IMR-90 (cell line): Measurements from ENCODE around the gene PTPRCAP. TPM values are rescaled to one million over a fixed set of nuclear protein-coding genes. Genes with fewer than 3 reads are reported as not detected.

ENCODE experiments used
- ATAC-seq: fragments of 200-7000 bp; cut with Tn5 transposase; 2 replicates; pipeline ENCODE4 v1.9.1; 2020; ENCODE audit warnings: low read depth, mild to moderate bottlenecking, moderate library complexity
- BruUV-seq: library from RNA; stranded (reverse); fragments of 400-500 nt; replicated peaks from 2 replicates; lab custom pipeline; 2021; lab: Mats Ljungman, UMichigan
- CTCF ChIA-PET: fragments of 300-600 bp; formaldehyde crosslinking; extraction: SDS; loops from one replicate; lab custom pipeline; 2021; ENCODE audit warnings: antibody characterized with exemption; lab: Yijun Ruan, JAX
- POLR2A ChIA-PET: fragments of 300-600 bp; sonication (Branson Sonifier 250); formaldehyde crosslinking; loops from one replicate; lab custom pipeline; 2022; ENCODE audit warnings: antibody characterized with exemption; ENCODE audit not compliant: unreplicated experiment; lab: Charles Lee
- DNase-seq: peaks from one replicate; pipeline ENCODE4 v3.0.0; 2013
- H2AFZ ChIP-seq: replicated peaks from 2 replicates; pipeline ENCODE3; 2013; ENCODE audit warnings: low read length, mild to moderate bottlenecking; ENCODE audit not compliant: poor library complexity
- H2AK5ac ChIP-seq: 2 replicates; pipeline ENCODE4 v1.6.1; 2013; ENCODE audit warnings: low read depth, low read length, inconsistent platforms
- H2AK9ac ChIP-seq: replicated peaks from 2 replicates; pipeline ENCODE3; 2013; ENCODE audit warnings: mild to moderate bottlenecking, low read depth, low read length, moderate library complexity; ENCODE audit not compliant: poor library complexity
- H2BK120ac ChIP-seq: 2 replicates; pipeline ENCODE4 v1.6.1; 2013; ENCODE audit warnings: low read depth, low read length, inconsistent platforms
- H2BK15ac ChIP-seq: 3 replicates; pipeline ENCODE4 v1.6.1; 2013; ENCODE audit warnings: low read depth, low read length, inconsistent platforms
- H2BK20ac ChIP-seq: 2 replicates; pipeline ENCODE4 v1.6.1; 2013; ENCODE audit warnings: low read depth, mild to moderate bottlenecking, inconsistent platforms, low read length, moderate library complexity
- H2BK5ac ChIP-seq: 2 replicates; pipeline ENCODE4 v1.6.1; 2013; ENCODE audit warnings: mild to moderate bottlenecking, low read depth, low read length, inconsistent platforms; ENCODE audit not compliant: poor library complexity, severe bottlenecking
- H3K14ac ChIP-seq: replicated peaks from 2 replicates; pipeline ENCODE4 v1.6.1; 2013; ENCODE audit warnings: low read depth, low read length, inconsistent platforms
- H3K18ac ChIP-seq: 2 replicates; pipeline ENCODE4 v1.6.1; 2013; ENCODE audit warnings: low read depth, low read length, control low read depth
- H3K23ac ChIP-seq: 2 replicates; pipeline ENCODE4 v1.6.1; 2013; ENCODE audit warnings: low read depth, low read length, inconsistent platforms
- H3K27ac ChIP-seq: 2 replicates; pipeline ENCODE4 v1.5.1; 2013; ENCODE audit warnings: mild to moderate bottlenecking, control low read depth, low read length; ENCODE audit not compliant: insufficient read depth
- H3K27me3 ChIP-seq: 2 replicates; pipeline ENCODE4 v1.6.1; 2013; ENCODE audit warnings: low read length; ENCODE audit not compliant: control insufficient read depth, insufficient read depth
- H3K36me3 ChIP-seq: 2 replicates; pipeline ENCODE4 v1.6.1; 2013; ENCODE audit warnings: low read length, mixed read lengths; ENCODE audit not compliant: control insufficient read depth, insufficient read depth
- H3K4ac ChIP-seq: 2 replicates; pipeline ENCODE4 v1.6.1; 2013; ENCODE audit warnings: low read depth, low read length, inconsistent platforms
- H3K4me1 ChIP-seq: 2 replicates; pipeline ENCODE4 v1.6.1; 2013; ENCODE audit warnings: low read length, mixed read lengths; ENCODE audit not compliant: control insufficient read depth, insufficient read depth
- H3K4me2 ChIP-seq: 2 replicates; pipeline ENCODE4 v1.6.1; 2013; ENCODE audit warnings: low read depth, mild to moderate bottlenecking, control low read depth, low read length, moderate library complexity
- H3K4me3 ChIP-seq: 2 replicates; pipeline ENCODE4 v1.5.1; 2013; ENCODE audit warnings: low read depth, mild to moderate bottlenecking, control low read depth, low read length, moderate library complexity; ENCODE audit not compliant: insufficient read depth
- H3K56ac ChIP-seq: 2 replicates; pipeline ENCODE4 v1.6.1; 2013; ENCODE audit warnings: low read length, inconsistent platforms; ENCODE audit not compliant: insufficient read depth; ENCODE audit errors: extremely low read depth
- H3K79me1 ChIP-seq, 2 experiments: 2 replicates each; pipeline ENCODE4 v1.6.1; 2013; ENCODE audit warnings: low read length in 2 of 2, inconsistent platforms in 1 of 2, low read depth in 1 of 2
- H3K9ac ChIP-seq: 2 replicates; pipeline ENCODE4 v1.6.1; 2013; ENCODE audit warnings: low read depth, low read length, control low read depth
- H3K9me1 ChIP-seq: 2 replicates; pipeline ENCODE4 v1.6.1; 2013; ENCODE audit warnings: low read length, inconsistent platforms; ENCODE audit not compliant: insufficient read depth
- H3K9me3 ChIP-seq: 2 replicates; pipeline ENCODE4 v1.6.1; 2013; ENCODE audit warnings: low read length; ENCODE audit not compliant: control insufficient read depth, insufficient read depth
- H4K20me1 ChIP-seq: 2 replicates; pipeline ENCODE4 v1.6.1; 2013; ENCODE audit warnings: low read length, inconsistent platforms; ENCODE audit not compliant: insufficient read depth
- H4K5ac ChIP-seq: 2 replicates; pipeline ENCODE4 v1.6.1; 2013; ENCODE audit warnings: mild to moderate bottlenecking, low read depth, low read length, control low read depth
- H4K8ac ChIP-seq, 2 experiments: 2 replicates each; pipeline ENCODE4 v1.6.1; 2013; ENCODE audit warnings: low read depth in 2 of 2, low read length in 2 of 2, control low read depth in 1 of 2, inconsistent platforms in 1 of 2
- H4K91ac ChIP-seq: 2 replicates; pipeline ENCODE4 v1.6.1; 2013; ENCODE audit warnings: low read depth, low read length, inconsistent platforms; ENCODE audit not compliant: insufficient read depth
- BHLHE40 ChIP-seq: fragments of 150-350 bp; IDR thresholded peaks from 2 replicates; pipeline ENCODE4 v1.6.1; 2016; ENCODE audit warnings: mild to moderate bottlenecking, low read depth, low read length
- CEBPB ChIP-seq: IDR thresholded peaks from 2 replicates; pipeline ENCODE4 v1.6.1; 2012; ENCODE audit warnings: low read depth, low read length, improper control_type of control experiment
- CHD1 ChIP-seq: IDR thresholded peaks from 2 replicates; pipeline ENCODE4 v1.6.1; 2012; ENCODE audit warnings: low read depth, low read length, improper control_type of control experiment
- CTCF ChIP-seq: conservative IDR thresholded peaks from 2 replicates; pipeline ENCODE4 v1.5.1; 2012; ENCODE audit warnings: mild to moderate bottlenecking, low read depth, low read length, improper control_type of control experiment
- ELK1 ChIP-seq: fragments of 150-350 bp; IDR thresholded peaks from 2 replicates; pipeline ENCODE4 v1.6.1; 2016; ENCODE audit warnings: low read depth, mild to moderate bottlenecking, low read length, moderate library complexity, borderline replicate concordance
- FOS ChIP-seq: fragments of 150-350 bp; IDR thresholded peaks from 2 replicates; pipeline ENCODE4 v1.6.1; 2016; ENCODE audit warnings: low read depth, low read length
- MAFK ChIP-seq: IDR thresholded peaks from 2 replicates; pipeline ENCODE4 v1.6.1; 2012; ENCODE audit warnings: low read depth, low read length, improper control_type of control experiment
- MAZ ChIP-seq: IDR thresholded peaks from 2 replicates; pipeline ENCODE4 v1.6.1; 2012; ENCODE audit warnings: low read depth, mild to moderate bottlenecking, low read length, improper control_type of control experiment, moderate library complexity, borderline replicate concordance
- MXI1 ChIP-seq: IDR thresholded peaks from 2 replicates; pipeline ENCODE4 v1.6.1; 2012; ENCODE audit warnings: low read depth, mild to moderate bottlenecking, low read length, moderate library complexity, borderline replicate concordance
- NFE2L2 ChIP-seq: fragments of 150-350 bp; IDR thresholded peaks from 2 replicates; pipeline ENCODE4 v1.6.1; 2016; ENCODE audit warnings: low read depth, mild to moderate bottlenecking, low read length
- POLR2A ChIP-seq: IDR thresholded peaks from 2 replicates; pipeline ENCODE4 v1.6.1; 2012; ENCODE audit warnings: mild to moderate bottlenecking, low read depth, low read length
- RAD21 ChIP-seq: IDR thresholded peaks from 2 replicates; pipeline ENCODE4 v1.6.1; 2012; ENCODE audit warnings: low read length, improper control_type of control experiment
- RCOR1 ChIP-seq: IDR thresholded peaks from 2 replicates; pipeline ENCODE4 v1.6.1; 2012; ENCODE audit warnings: mild to moderate bottlenecking, low read length, improper control_type of control experiment; ENCODE audit not compliant: insufficient replicate concordance
- RFX5 ChIP-seq: IDR thresholded peaks from 2 replicates; pipeline ENCODE4 v1.8.0; 2012; ENCODE audit warnings: low read depth, mild to moderate bottlenecking, low read length, moderate library complexity
- SMC3 ChIP-seq: fragments of 150-350 bp; IDR thresholded peaks from 2 replicates; pipeline ENCODE4 v1.6.1; 2016; ENCODE audit warnings: low read depth, mild to moderate bottlenecking, antibody characterized with exemption, low read length, moderate library complexity
- USF2 ChIP-seq: fragments of 150-350 bp; IDR thresholded peaks from 2 replicates; pipeline ENCODE4 v1.6.1; 2017; ENCODE audit warnings: mild to moderate bottlenecking, antibody characterized with exemption, low read length, low read depth
- WGBS, 2 experiments: methylation state at CpG; one replicate each; pipeline versions ENCODE4 v1.1.5 to v1.1.7; 2013; ENCODE audit warnings: missing lambda C conversion rate in 2 of 2; ENCODE audit not compliant: insufficient read length in 1 of 2; ENCODE audit errors: extremely low coverage in 2 of 2; 5-methylcytosine and 5-hydroxymethylcytosine counted together
- dilution Hi-C: fragments of 300-500 bp; cut with HindIII; formaldehyde crosslinking; loops from one replicate; pipeline ENCODE4 v1.14.3; 2018; ENCODE audit warnings: low sequenced_read_pairs; ENCODE audit not compliant: unreplicated experiment
- in situ Hi-C: fragments of 300-500 bp; cut with MboI; formaldehyde crosslinking; loops from 3 replicates; pipeline ENCODE4 v1.14.3; 2019; ENCODE audit warnings: low sequenced_read_pairs, inconsistent platforms, mixed read lengths
- intact Hi-C: fragments of 100-400 bp; cut with micrococcal nuclease; formaldehyde crosslinking; loops from 2 replicates; pipeline ENCODE4 v1.10.0; 2022
- polyA plus RNA-seq, 3 experiments: library from polyadenylated mRNA; depleted of rRNA; stranded (reverse); fragments of >200 nt; gene quantifications; 2 replicates each; pipeline ENCODE4 v1.2.3, GENCODE V29; 2012; ENCODE audit warnings: low replicate concordance in 1 of 3
- total RNA-seq: library from RNA; depleted of rRNA; stranded (reverse); fragments of >200 nt; gene quantifications from 2 replicates; pipeline ENCODE4 v1.2.3, GENCODE V29; 2012

The PTPRCAP gene
- total and polyA plus RNA-seq, 2 of the 4 experiments (the other 2 are of a cell fraction) = 0.24 TPM; not detected in 1

DNA sequence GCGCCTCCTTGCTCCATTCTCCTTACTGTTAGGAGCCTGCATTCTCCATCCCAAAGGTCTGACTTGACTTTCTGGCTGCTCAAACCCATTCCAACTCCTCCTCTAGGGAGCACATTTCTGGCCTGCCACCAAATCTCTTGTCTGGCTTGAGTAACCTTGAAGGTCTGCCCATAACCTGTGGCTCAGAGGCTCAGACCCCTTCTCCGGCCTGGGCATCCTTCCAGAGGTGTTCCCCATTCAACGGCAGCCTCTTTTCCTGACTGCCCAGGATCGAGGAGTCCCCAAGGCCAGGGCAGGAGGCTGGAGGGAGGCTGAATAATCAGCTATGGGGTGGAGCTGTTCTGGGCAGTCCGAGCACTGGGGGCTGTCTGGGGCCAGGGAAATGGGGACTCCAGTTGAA lies 43.5 kb downstream of the PTPRCAP start:
- H4K8ac ChIP-seq = no peak overlapping the region
- no peak overlapping the region for H3K9ac ChIP-seq
- H2BK15ac ChIP-seq = no peak overlapping the region
- no peak overlapping the region for H4K5ac ChIP-seq
- H4K91ac ChIP-seq = no peak overlapping the region
- no TSS peak for BruUV-seq
- no peak overlapping the region for H3K27ac ChIP-seq
- ATAC-seq (no peak), DNase-seq (no peak)
- H2AFZ ChIP-seq = no peak overlapping the region
- no peak overlapping the region for H3K4me3 ChIP-seq
- dilution Hi-C loops = no loop called here
- POLR2A ChIA-PET = no interaction called here
- no peak overlapping the region for H2AK5ac ChIP-seq
- no peak overlapping the region for H2BK120ac ChIP-seq
- peaks cover 3% of the 10 kb centered on the region for H3K4me1 ChIP-seq
- no peak overlapping the region for H2AK9ac ChIP-seq
- in situ Hi-C loops = no loop called here
- no peaks in the 10 kb centered on the region for H3K27me3 ChIP-seq
- no peak overlapping the region for H3K14ac ChIP-seq
- no peak overlapping the region for H2BK5ac ChIP-seq
- no peak overlapping the region for H2BK20ac ChIP-seq
- no peaks in the 10 kb centered on the region; the same call in 1 of the 2 replicates for H3K9me1 ChIP-seq
- peaks cover 15% of the 10 kb centered on the region for H4K20me1 ChIP-seq
- peaks cover 15 to 44% of the 10 kb centered on the region in 2 experiments; a peak in 3 of 4 replicates for H3K79me1 ChIP-seq
- no peak overlapping the region for H3K23ac ChIP-seq
- no peak for TF ChIP-seq ELK1
- TF ChIP-seq FOS = no peak
- no peak for TF ChIP-seq SMC3
- TF ChIP-seq MAZ = no peak
- no peak for TF ChIP-seq POLR2A
- no peak for TF ChIP-seq RCOR1
- TF ChIP-seq MXI1 = no peak
- no peak for TF ChIP-seq CEBPB
- TF ChIP-seq NFE2L2 = no peak
- no peak for TF ChIP-seq MAFK
- no peak for TF ChIP-seq RAD21
- TF ChIP-seq CTCF = no peak
- no peak for TF ChIP-seq USF2
- TF ChIP-seq CHD1 = no peak
- no peak for TF ChIP-seq RFX5
- TF ChIP-seq BHLHE40 = no peak
- H3K4me2 ChIP-seq = no peak overlapping the region
- intact Hi-C loops = no loop called here
- CTCF ChIA-PET = interaction anchor here (0.6 to 1.1 kb wide), 2 partner anchors 11 to 13 kb away, joined by 4 to 6 read pairs; no protein-coding TSS in a partner anchor
- no peak overlapping the region for H3K18ac ChIP-seq
- H3K56ac ChIP-seq = no peak overlapping the region
- 72% methylated on average over 2 of the region's 5 CpGs; no CpG with 5 or more reads in 1 of the 2 experiments for WGBS, 2 experiments
- H3K4ac ChIP-seq = no peak overlapping the region
- no peaks in the 10 kb centered on the region for H3K9me3 ChIP-seq
- H3K36me3 ChIP-seq = peaks cover 29% of the 10 kb centered on the region
